Measurements from ENCODE around the gene IL4I1.

DNA sequence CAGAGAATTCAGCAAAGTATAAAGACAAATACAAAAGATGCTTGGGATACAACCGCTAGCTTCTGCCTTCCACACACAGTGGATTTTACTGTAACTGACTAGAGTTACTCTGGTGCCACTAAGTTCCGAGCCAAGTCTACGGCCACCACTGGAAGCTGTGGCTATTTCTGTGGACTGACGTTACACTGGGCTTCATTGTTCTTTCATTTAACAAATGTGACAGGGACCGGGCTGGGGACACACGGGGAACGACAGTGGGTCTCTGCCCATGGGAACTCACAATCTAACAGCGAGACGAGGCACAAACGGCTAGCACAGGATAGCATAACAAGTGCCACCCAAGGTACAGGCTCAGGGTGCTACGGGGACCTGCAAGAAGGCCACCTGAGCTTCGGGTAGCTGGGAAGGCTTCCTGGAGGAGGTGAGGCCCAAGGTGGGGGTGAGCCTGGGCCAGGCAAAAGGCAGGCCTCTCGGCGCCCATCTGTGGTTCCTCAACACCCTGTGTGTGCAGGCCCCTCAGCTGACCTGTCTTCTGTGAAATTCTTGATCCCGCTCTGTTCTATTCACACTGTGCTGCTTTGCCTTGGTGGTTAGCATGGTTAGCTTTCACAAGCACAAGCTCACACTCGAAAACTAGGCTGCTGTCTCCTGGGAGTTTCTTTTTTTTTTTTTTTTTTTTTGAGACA is 10.3 kb upstream of the IL4I1 start:
- TF ChIP-seq, protein P1, sequence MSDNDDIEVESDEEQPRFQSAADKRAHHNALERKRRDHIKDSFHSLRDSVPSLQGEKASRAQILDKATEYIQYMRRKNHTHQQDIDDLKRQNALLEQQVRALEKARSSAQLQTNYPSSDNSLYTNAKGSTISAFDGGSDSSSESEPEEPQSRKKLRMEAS (IDR thresholded peaks at IDR 0.05): no peak
- TF ChIP-seq NFIC (IDR thresholded peaks at IDR 0.05) (no peak), CREB1 (IDR thresholded peaks at IDR 0.05; ENCODE audit: low read depth) (no peak), RAD21 (IDR thresholded peaks at IDR 0.05; ENCODE audit: low read depth) (no peak), FOXM1 (IDR thresholded peaks at IDR 0.05; ENCODE audit: borderline replicate concordance, low read depth) (no peak), YY1 (IDR thresholded peaks at IDR 0.05; ENCODE audit: low read depth) (no peak), TCF12 (IDR thresholded peaks at IDR 0.05; ENCODE audit: low read depth) (no peak), EGR1 (IDR thresholded peaks at IDR 0.05) (no peak)

Measured in Ishikawa (cell line).